ENCODE measurements around the gene RCN1. TPM values are rescaled to one million over a fixed set of nuclear protein-coding genes. Genes with fewer than 3 reads are reported as not detected.

RCN1 gene
- total RNA-seq, 1 donor from 2014 or later = 167 TPM

GRCh38 chr11:32149748-32150147, 58.9 kb downstream of the RCN1 start:
- H3K36me3 Mint-ChIP-seq (ENCODE audit: low read depth) = no peaks in the 10 kb centered on the region
- H3K9me3 Mint-ChIP-seq = no peaks in the 10 kb centered on the region

DNA sequence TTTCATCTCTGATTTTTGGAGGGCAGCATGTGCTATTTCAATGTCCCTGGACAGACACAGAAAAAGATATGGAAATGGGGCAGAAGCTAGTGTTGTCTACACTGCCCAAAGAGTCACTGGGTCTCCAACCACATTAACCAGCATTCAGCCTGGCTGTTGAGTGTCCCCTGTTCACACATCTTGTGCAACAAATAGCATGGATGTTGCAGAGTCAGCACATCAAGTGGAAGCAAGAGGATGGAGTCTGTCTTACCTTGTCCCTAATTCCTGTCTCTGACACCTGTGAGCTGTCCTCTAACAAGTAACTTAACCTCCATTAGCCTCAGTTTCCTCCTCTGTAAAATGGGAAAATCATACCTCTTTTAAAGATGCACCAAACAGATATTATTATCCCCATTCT, 60.2 kb downstream of the RCN1 start:
- TF ChIP-seq, protein P1, sequence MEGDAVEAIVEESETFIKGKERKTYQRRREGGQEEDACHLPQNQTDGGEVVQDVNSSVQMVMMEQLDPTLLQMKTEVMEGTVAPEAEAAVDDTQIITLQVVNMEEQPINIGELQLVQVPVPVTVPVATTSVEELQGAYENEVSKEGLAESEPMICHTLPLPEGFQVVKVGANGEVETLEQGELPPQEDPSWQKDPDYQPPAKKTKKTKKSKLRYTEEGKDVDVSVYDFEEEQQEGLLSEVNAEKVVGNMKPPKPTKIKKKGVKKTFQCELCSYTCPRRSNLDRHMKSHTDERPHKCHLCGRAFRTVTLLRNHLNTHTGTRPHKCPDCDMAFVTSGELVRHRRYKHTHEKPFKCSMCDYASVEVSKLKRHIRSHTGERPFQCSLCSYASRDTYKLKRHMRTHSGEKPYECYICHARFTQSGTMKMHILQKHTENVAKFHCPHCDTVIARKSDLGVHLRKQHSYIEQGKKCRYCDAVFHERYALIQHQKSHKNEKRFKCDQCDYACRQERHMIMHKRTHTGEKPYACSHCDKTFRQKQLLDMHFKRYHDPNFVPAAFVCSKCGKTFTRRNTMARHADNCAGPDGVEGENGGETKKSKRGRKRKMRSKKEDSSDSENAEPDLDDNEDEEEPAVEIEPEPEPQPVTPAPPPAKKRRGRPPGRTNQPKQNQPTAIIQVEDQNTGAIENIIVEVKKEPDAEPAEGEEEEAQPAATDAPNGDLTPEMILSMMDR (conservative IDR thresholded peaks at IDR 0.05) = no peak
- DNase-seq (ENCODE audit: low read depth, low spot score) = no peak
- no peaks in the 10 kb centered on the region for H3K4me1 Mint-ChIP-seq
- no peak overlapping the region for H3K27ac Mint-ChIP-seq (ENCODE audit: unreplicated experiment)
- no peaks in the 10 kb centered on the region for H3K36me3 Mint-ChIP-seq (ENCODE audit: low read depth)
- no peaks in the 10 kb centered on the region for H3K9me3 Mint-ChIP-seq
- H3K4me3 Mint-ChIP-seq = no peak overlapping the region
- H3K27me3 Mint-ChIP-seq (ENCODE audit: low read depth) = peaks cover 4% of the 10 kb centered on the region

More at GRCh38 chr11:32149748-32150147, 58.9 kb downstream of the RCN1 start:
- DNase-seq (ENCODE audit: low read depth, low spot score) = no peak
- Mint-ChIP-seq H3K4me1 (no peaks in the 10 kb centered on the region), H3K27me3 (ENCODE audit: low read depth) (peaks cover 4% of the 10 kb centered on the region), H3K27ac (ENCODE audit: unreplicated experiment) (no peak overlapping the region), H3K4me3 (no peak overlapping the region)
- TF ChIP-seq, protein P1 (conservative IDR thresholded peaks at IDR 0.05) = no peak

DNA sequence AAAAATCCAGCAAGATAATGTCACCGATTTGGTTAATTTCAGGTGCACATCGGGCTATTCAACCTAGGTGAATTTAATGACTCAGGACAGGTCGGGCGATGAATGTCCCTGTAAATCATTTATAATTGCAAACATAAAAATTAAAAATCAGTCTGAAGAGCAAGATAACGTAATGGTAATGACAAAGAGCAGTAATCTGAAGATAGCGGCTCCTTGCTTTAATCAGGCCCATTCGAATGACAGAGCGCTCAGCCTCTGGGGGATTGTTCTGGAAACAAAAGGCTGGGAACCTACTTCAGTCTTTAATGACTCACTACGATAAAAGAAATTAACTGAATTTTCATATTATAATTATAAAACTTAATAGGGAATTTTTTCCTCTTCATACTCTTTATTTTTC, 61.3 kb downstream of the RCN1 start:
- H3K27me3 Mint-ChIP-seq (ENCODE audit: low read depth) = peaks cover 4% of the 10 kb centered on the region
- no peak for DNase-seq (ENCODE audit: low read depth, low spot score)
- TF ChIP-seq, protein P1 (conservative IDR thresholded peaks at IDR 0.05) = no peak
- H3K36me3 Mint-ChIP-seq (ENCODE audit: low read depth) = no peaks in the 10 kb centered on the region
- no peak overlapping the region for H3K4me3 Mint-ChIP-seq
- H3K9me3 Mint-ChIP-seq = peaks cover 3% of the 10 kb centered on the region
- H3K27ac Mint-ChIP-seq (ENCODE audit: unreplicated experiment) = no peak overlapping the region
- H3K4me1 Mint-ChIP-seq = no peaks in the 10 kb centered on the region

GRCh38 chr11:32152821-32153220, 61.9 kb downstream of the RCN1 start:
- H3K4me1 Mint-ChIP-seq = no peaks in the 10 kb centered on the region
- H3K4me3 Mint-ChIP-seq = no peak overlapping the region
- no peaks in the 10 kb centered on the region for H3K36me3 Mint-ChIP-seq (ENCODE audit: low read depth)
- H3K9me3 Mint-ChIP-seq = peaks cover 3% of the 10 kb centered on the region
- peaks cover 4% of the 10 kb centered on the region for H3K27me3 Mint-ChIP-seq (ENCODE audit: low read depth)
- TF ChIP-seq, protein P1 (conservative IDR thresholded peaks at IDR 0.05) = no peak
- DNase-seq (ENCODE audit: low read depth, low spot score) = no peak
- peak overlapping the region; percentile 32 for H3K27ac Mint-ChIP-seq (ENCODE audit: unreplicated experiment)

DNA sequence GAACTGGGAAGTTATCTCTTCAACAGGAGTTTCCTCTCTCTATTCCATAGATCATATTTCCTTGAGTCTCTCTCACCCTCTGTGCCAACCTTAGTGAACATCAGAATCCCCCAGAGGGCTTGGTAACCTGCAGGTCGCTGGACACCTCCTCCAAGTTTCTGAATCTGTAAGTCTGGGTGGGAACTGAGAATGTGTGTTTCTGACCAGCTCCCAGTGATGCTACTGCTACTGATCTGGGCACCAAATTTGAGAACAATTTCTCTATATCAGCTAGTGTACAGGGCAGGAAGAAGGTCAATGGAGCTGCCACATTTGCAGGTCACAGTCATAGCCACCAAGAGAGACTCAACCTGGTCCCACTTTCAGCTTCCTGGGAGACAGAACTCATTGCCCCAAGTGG, 62.9 kb downstream of the RCN1 start:
- Mint-ChIP-seq H3K27me3 (ENCODE audit: low read depth) (peaks cover 4% of the 10 kb centered on the region), H3K4me3 (no peak overlapping the region), H3K27ac (ENCODE audit: unreplicated experiment) (no peak overlapping the region), H3K9me3 (peaks cover 3% of the 10 kb centered on the region), H3K4me1 (no peaks in the 10 kb centered on the region), H3K36me3 (ENCODE audit: low read depth) (no peaks in the 10 kb centered on the region)
- DNase-seq (ENCODE audit: low read depth, low spot score) = no peak
- TF ChIP-seq, protein P1 (conservative IDR thresholded peaks at IDR 0.05) = no peak

DNA sequence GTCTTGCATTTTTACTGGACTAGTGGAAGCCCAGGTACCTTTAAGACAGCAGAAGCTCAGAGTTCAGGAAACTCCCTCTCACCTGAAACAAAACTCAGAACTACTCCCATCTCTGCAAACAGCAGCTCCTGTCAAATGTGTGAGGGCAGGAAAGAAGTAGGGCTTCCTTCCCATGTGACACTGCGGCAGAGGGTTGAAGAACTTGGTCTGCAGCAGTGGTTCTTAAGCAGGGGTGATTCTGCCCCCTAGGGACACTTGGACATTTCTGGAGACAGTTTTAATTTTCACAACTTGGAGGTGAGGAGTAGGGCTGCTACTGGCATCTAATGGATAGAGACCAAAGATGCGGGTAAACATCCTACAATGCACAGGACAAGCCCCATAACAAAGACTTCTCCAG, 63.4 kb downstream of the RCN1 start:
- DNase-seq (ENCODE audit: low read depth, low spot score) = no peak
- no peak overlapping the region for H3K4me3 Mint-ChIP-seq
- TF ChIP-seq, protein P1 (conservative IDR thresholded peaks at IDR 0.05) = no peak
- peaks cover 3% of the 10 kb centered on the region for H3K9me3 Mint-ChIP-seq
- H3K27me3 Mint-ChIP-seq (ENCODE audit: low read depth) = peaks cover 4% of the 10 kb centered on the region
- H3K4me1 Mint-ChIP-seq = no peaks in the 10 kb centered on the region
- no peak overlapping the region for H3K27ac Mint-ChIP-seq (ENCODE audit: unreplicated experiment)
- H3K36me3 Mint-ChIP-seq (ENCODE audit: low read depth) = no peaks in the 10 kb centered on the region

Measured in neural crest cell (in vitro differentiated cells).